COLO668 (cell line): ENCODE data around the gene PDE8B.
"Not testable (repeated sequence)": the region's sequence is repeated elsewhere in the genome, so short reads cannot be mapped to it uniquely, and the experiment has no call there.

Source experiments
- DNase-seq: peaks from one replicate; lab custom pipeline; 2025; ENCODE audit not compliant: unreplicated experiment; lab: John Stamatoyannopoulos, UW

PDE8B gene

GRCh38 chr5:77427998-77428397, 217.5 kb downstream of the PDE8B start:
- DNase-seq, result no peak

GRCh38 chr5:77428526-77428925, 218.0 kb downstream of the PDE8B start:
- no peak for DNase-seq

GRCh38 chr5:77430726-77431125, 220.2 kb downstream of the PDE8B start:
- DNase-seq, result no peak

GRCh38 chr5:77431286-77431685, 220.8 kb downstream of the PDE8B start:
- DNase-seq, result no peak

- DNase-seq, result no peak
Observed at GRCh38 chr5:77431719-77432118, 221.2 kb downstream of the PDE8B start.

- DNase-seq, result no peak
Observed at GRCh38 chr5:77437194-77437593, 226.7 kb downstream of the PDE8B start.

- DNase-seq, result no peak
Observed at GRCh38 chr5:77438071-77438470, 227.6 kb downstream of the PDE8B start.

GRCh38 chr5:77443670-77444069, 233.2 kb downstream of the PDE8B start:
- DNase-seq, result no peak

- DNase-seq, result no peak
Observed at GRCh38 chr5:77444356-77444755, 233.9 kb downstream of the PDE8B start.

GRCh38 chr5:77448831-77449230, 238.4 kb downstream of the PDE8B start:
- no peak for DNase-seq

- no peak for DNase-seq
Observed at GRCh38 chr5:77449277-77449676, 238.8 kb downstream of the PDE8B start.

- no peak for DNase-seq
Observed at GRCh38 chr5:77449981-77450380, 239.5 kb downstream of the PDE8B start.

- DNase-seq, result no peak
Observed at GRCh38 chr5:77452351-77452750, 241.9 kb downstream of the PDE8B start.

GRCh38 chr5:77454123-77454522, 243.6 kb downstream of the PDE8B start:
- no peak for DNase-seq

- DNase-seq, result no peak
Observed at GRCh38 chr5:77461287-77461686, 250.8 kb downstream of the PDE8B start.

- no peak for DNase-seq
Observed at GRCh38 chr5:77463905-77464304, 253.4 kb downstream of the PDE8B start.

GRCh38 chr5:77468875-77469274, 258.4 kb downstream of the PDE8B start:
- DNase-seq, result not testable (repeated sequence)

GRCh38 chr5:77475041-77475440, 264.6 kb downstream of the PDE8B start:
- DNase-seq, result not testable (repeated sequence)
